ENCODE measurements around the gene C1QTNF8.

C1QTNF8 gene

GRCh38 chr16:1142911-1143310 is 46.9 kb upstream of the C1QTNF8 start:
- no peaks in the 10 kb centered on the region for H3K27me3 ChIP-seq (replicated peaks; ENCODE audit: control insufficient read depth, insufficient read depth, low read length)
- no peak overlapping the region for H3K4me3 ChIP-seq (replicated peaks; ENCODE audit: low read depth, low read length)
- H3K36me3 ChIP-seq (ENCODE audit: control insufficient read depth, insufficient read depth, low read length) = no peaks in the 10 kb centered on the region
- DNase-seq (ENCODE audit: extremely low read depth, insufficient read length) = no peak
- TF ChIP-seq CTCF (IDR thresholded peaks at IDR 0.05; ENCODE audit: insufficient read depth, low read length, poor library complexity, severe bottlenecking) = no peak

GRCh38 chr16:1141716-1142115 is 45.7 kb upstream of the C1QTNF8 start:
- no peak for TF ChIP-seq CTCF (IDR thresholded peaks at IDR 0.05; ENCODE audit: insufficient read depth, low read length, poor library complexity, severe bottlenecking)
- H3K27me3 ChIP-seq (replicated peaks; ENCODE audit: control insufficient read depth, insufficient read depth, low read length) = no peaks in the 10 kb centered on the region
- DNase-seq (ENCODE audit: extremely low read depth, insufficient read length) = no peak

GRCh38 chr16:1141191-1141590 is 45.1 kb upstream of the C1QTNF8 start:
- DNase-seq (ENCODE audit: extremely low read depth, insufficient read length) = no peak
- H3K27me3 ChIP-seq (replicated peaks; ENCODE audit: control insufficient read depth, insufficient read depth, low read length) = no peaks in the 10 kb centered on the region
- H3K36me3 ChIP-seq (ENCODE audit: control insufficient read depth, insufficient read depth, low read length) = no peaks in the 10 kb centered on the region
- no peak for TF ChIP-seq CTCF (IDR thresholded peaks at IDR 0.05; ENCODE audit: insufficient read depth, low read length, poor library complexity, severe bottlenecking)
- no peak overlapping the region for H3K4me3 ChIP-seq (replicated peaks; ENCODE audit: low read depth, low read length)

More at GRCh38 chr16:1141716-1142115, 45.7 kb upstream of the C1QTNF8 start:
- Histone ChIP-seq H3K36me3 (ENCODE audit: control insufficient read depth, insufficient read depth, low read length) (no peaks in the 10 kb centered on the region), H3K4me3 (replicated peaks; ENCODE audit: low read depth, low read length) (no peak overlapping the region)

- no peak for TF ChIP-seq CTCF (IDR thresholded peaks at IDR 0.05; ENCODE audit: insufficient read depth, low read length, poor library complexity, severe bottlenecking)
- H3K27me3 ChIP-seq (replicated peaks; ENCODE audit: control insufficient read depth, insufficient read depth, low read length) = no peaks in the 10 kb centered on the region
- no peaks in the 10 kb centered on the region for H3K36me3 ChIP-seq (ENCODE audit: control insufficient read depth, insufficient read depth, low read length)
- DNase-seq (ENCODE audit: extremely low read depth, insufficient read length) = no peak
- H3K4me3 ChIP-seq (replicated peaks; ENCODE audit: low read depth, low read length) = no peak overlapping the region
These were observed 44.6 kb upstream of the C1QTNF8 start for GRCh38 chr16:1140582-1141162.

- Histone ChIP-seq H3K27me3 (replicated peaks; ENCODE audit: control insufficient read depth, insufficient read depth, low read length) (no peaks in the 10 kb centered on the region), H3K36me3 (ENCODE audit: control insufficient read depth, insufficient read depth, low read length) (no peaks in the 10 kb centered on the region), H3K4me3 (replicated peaks; ENCODE audit: low read depth, low read length) (no peak overlapping the region)
- no peak for TF ChIP-seq CTCF (IDR thresholded peaks at IDR 0.05; ENCODE audit: insufficient read depth, low read length, poor library complexity, severe bottlenecking)
- no peak for DNase-seq (ENCODE audit: extremely low read depth, insufficient read length)
These were observed 41.6 kb upstream of the C1QTNF8 start for GRCh38 chr16:1137604-1138003.

GRCh38 chr16:1135459-1135825 is 39.4 kb upstream of the C1QTNF8 start:
- no peak for DNase-seq (ENCODE audit: extremely low read depth, insufficient read length)
- H3K4me3 ChIP-seq (replicated peaks; ENCODE audit: low read depth, low read length) = no peak overlapping the region
- no peaks in the 10 kb centered on the region for H3K27me3 ChIP-seq (replicated peaks; ENCODE audit: control insufficient read depth, insufficient read depth, low read length)
- no peak for TF ChIP-seq CTCF (IDR thresholded peaks at IDR 0.05; ENCODE audit: insufficient read depth, low read length, poor library complexity, severe bottlenecking)
- H3K36me3 ChIP-seq (ENCODE audit: control insufficient read depth, insufficient read depth, low read length) = no peaks in the 10 kb centered on the region

Measured in GM06990 (cell line).